HepG2 (cell line): Measurements from ENCODE around the gene PPP4R3A. TPM values are rescaled to one million over a fixed set of nuclear protein-coding genes. Genes with fewer than 3 reads are reported as not detected.

ENCODE experiments used
- AKNA ChIP-seq: sonication (generic); formaldehyde crosslinking; IDR thresholded peaks from 2 replicates; pipeline ENCODE4 v1.4.0; 2020; ENCODE audit warnings: missing genetic modification reagents, borderline replicate concordance
- CBX5 ChIP-seq: sonication (generic); formaldehyde crosslinking; IDR thresholded peaks from 2 replicates; pipeline ENCODE4 v1.4.0; 2020; ENCODE audit warnings: missing genetic modification reagents, borderline replicate concordance
- EED ChIP-seq: sonication (generic); formaldehyde crosslinking; IDR thresholded peaks from 2 replicates; pipeline ENCODE4 v1.5.0; 2020; ENCODE audit warnings: mild to moderate bottlenecking, missing genetic modification reagents
- FOSL1 ChIP-seq: sonication (generic); formaldehyde crosslinking; IDR thresholded peaks from 2 replicates; pipeline ENCODE4 v1.9.0; 2021; ENCODE audit warnings: missing genetic modification reagents, borderline replicate concordance
- HIC2 ChIP-seq: sonication (generic); formaldehyde crosslinking; IDR thresholded peaks from 2 replicates; pipeline ENCODE4 v1.9.0; 2022; ENCODE audit warnings: low read depth, missing genetic modification reagents
- MIER3 ChIP-seq: IDR thresholded peaks from 2 replicates; pipeline ENCODE4 v1.6.1; 2016; ENCODE audit warnings: missing compliant biosample characterization, borderline replicate concordance
- MZF1 ChIP-seq: sonication (generic); formaldehyde crosslinking; IDR thresholded peaks from 2 replicates; pipeline ENCODE4 v1.8.1; 2023; ENCODE audit warnings: mild to moderate bottlenecking, missing genetic modification reagents, borderline replicate concordance
- ONECUT2 ChIP-seq: sonication (generic); formaldehyde crosslinking; IDR thresholded peaks from 2 replicates; pipeline ENCODE4 v1.4.0; 2020; ENCODE audit warnings: missing genetic modification reagents
- TAF1 ChIP-seq: sonication (generic); formaldehyde crosslinking; IDR thresholded peaks from 2 replicates; pipeline ENCODE4 v1.4.0; 2020; ENCODE audit warnings: missing genetic modification reagents
- THAP7 ChIP-seq: sonication (generic); formaldehyde crosslinking; IDR thresholded peaks from 2 replicates; pipeline ENCODE4 v1.8.1; 2023; ENCODE audit warnings: mild to moderate bottlenecking, missing genetic modification reagents
- ZC3H4 ChIP-seq: sonication (generic); formaldehyde crosslinking; IDR thresholded peaks from 2 replicates; pipeline ENCODE4 v1.4.0; 2020; ENCODE audit warnings: missing genetic modification reagents, borderline replicate concordance
- ZNF136 ChIP-seq: sonication (generic); formaldehyde crosslinking; IDR thresholded peaks from 2 replicates; pipeline ENCODE4 v1.8.1; 2022; ENCODE audit warnings: low read depth, mild to moderate bottlenecking, moderate library complexity, missing genetic modification reagents
- ZNF275 ChIP-seq: sonication (generic); formaldehyde crosslinking; IDR thresholded peaks from 2 replicates; pipeline ENCODE4 v1.8.0; 2022; ENCODE audit warnings: missing genetic modification reagents, mild to moderate bottlenecking, inconsistent platforms, borderline replicate concordance
- ZNF431 ChIP-seq: sonication (generic); formaldehyde crosslinking; IDR thresholded peaks from 2 replicates; pipeline ENCODE4 v1.9.0; 2022; ENCODE audit warnings: missing genetic modification reagents, low read depth, mild to moderate bottlenecking, borderline replicate concordance
- ZNF569 ChIP-seq: sonication (generic); formaldehyde crosslinking; IDR thresholded peaks from 2 replicates; pipeline ENCODE4 v1.5.0; 2020; ENCODE audit warnings: mild to moderate bottlenecking, missing genetic modification reagents, moderate library complexity, borderline replicate concordance
- ZNF713 ChIP-seq: sonication (generic); formaldehyde crosslinking; IDR thresholded peaks from 2 replicates; pipeline ENCODE4 v1.4.0; 2020; ENCODE audit warnings: mild to moderate bottlenecking, missing genetic modification reagents
- ZNF879 ChIP-seq: sonication (generic); formaldehyde crosslinking; IDR thresholded peaks from 2 replicates; pipeline ENCODE4 v1.8.1; 2023; ENCODE audit warnings: missing genetic modification reagents
- ZSCAN22 ChIP-seq: sonication (generic); formaldehyde crosslinking; IDR thresholded peaks from 2 replicates; pipeline ENCODE4 v1.4.0; 2020; ENCODE audit warnings: mild to moderate bottlenecking, missing genetic modification reagents
- polyA plus RNA-seq, 8 experiments: library from polyadenylated mRNA; depleted of rRNA in 3 of 8; stranded (reverse) in 7 of 8; unstranded in 1 of 8; fragments of >200 nt; fragmentation: Illumina TruSeq in 4 of 8; extraction: Trizol in 4 of 8; gene quantifications; 2 replicates each; pipeline versions ENCODE4 v1.2.1 to v1.2.3, GENCODE V29; 2011 to 2016; ENCODE audit warnings: low read depth in 4 of 8, missing spikeins in 1 of 8, mixed read lengths in 1 of 8; ENCODE audit not compliant: insufficient read depth in 1 of 8
- total RNA-seq, 5 experiments: library from RNA; depleted of rRNA; stranded (reverse); fragments of >200 nt; fragmentation: Illumina TruSeq; extraction: Trizol; gene quantifications; 2 replicates each; pipeline ENCODE4 v1.2.3, GENCODE V29; 2016; ENCODE audit warnings: low read depth in 1 of 5
- TF ChIP-seq, protein P1 (sequence below): sonication (generic); formaldehyde crosslinking; IDR thresholded peaks from 2 replicates; pipeline ENCODE4 v1.8.0; 2022; ENCODE audit warnings: missing genetic modification reagents, mild to moderate bottlenecking, borderline replicate concordance

PPP4R3A gene
- total and polyA plus RNA-seq, 2 of the 13 experiments (the other 11 are each of a cell fraction or from before 2014, with no cell fraction given) = 22.5 to 57.4 TPM

DNA sequence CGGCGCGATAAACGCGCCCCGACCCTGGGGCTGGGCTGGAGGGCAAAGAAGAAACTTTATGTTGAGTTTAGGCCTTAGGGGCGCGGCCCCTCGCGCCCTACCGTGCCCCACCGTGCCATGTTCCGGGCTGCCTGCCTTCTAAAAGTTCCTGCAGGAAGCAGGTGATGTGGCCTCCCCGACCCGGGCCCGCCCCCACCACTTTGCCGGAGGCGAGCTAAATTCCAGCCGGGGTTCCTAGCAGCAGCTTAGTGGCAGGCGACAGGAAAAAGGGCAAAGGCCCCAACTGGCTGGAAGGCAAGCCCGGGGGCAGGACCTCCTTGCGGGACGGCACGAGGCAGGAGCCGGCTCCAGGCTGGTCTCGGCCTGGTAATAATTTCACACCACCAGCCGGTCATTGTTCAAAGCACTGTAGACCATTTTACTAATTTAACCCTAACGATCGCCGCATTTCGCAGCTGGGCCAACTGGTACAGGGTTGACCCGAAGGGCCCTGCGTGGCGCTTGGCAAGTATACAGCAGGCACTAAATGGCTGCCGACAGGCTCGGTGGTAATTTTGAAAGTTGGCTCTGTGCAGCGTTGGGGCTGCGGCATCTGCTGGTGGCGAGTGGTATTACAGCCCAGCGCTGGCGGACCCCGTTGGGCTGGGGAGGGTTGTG, 91.6 kb downstream of the PPP4R3A start (continued):
- TF ChIP-seq AKNA (CRISPR knock-in tag) (0 out of 2 replicates have a peak, but pooled peaks have one; percentile 16), ZNF431 (CRISPR knock-in tag) (peak; percentile 1; the same call in 1 of the 2 replicates), ZNF569 (CRISPR knock-in tag) (no peak), ZNF275 (CRISPR knock-in tag) (peak; percentile 66; the same call in 1 of the 2 replicates), ZNF136 (CRISPR knock-in tag) (0 out of 2 replicates have a peak, but pooled peaks have one; percentile 65), FOSL1 (CRISPR knock-in tag) (no peak), CBX5 (CRISPR knock-in tag) (no peak; the same call in 1 of the 2 replicates), MIER3 (CRISPR knock-in tag) (no peak), HIC2 (CRISPR knock-in tag) (no peak), ZNF879 (CRISPR knock-in tag) (no peak; the same call in 1 of the 2 replicates), ZSCAN22 (no peak), THAP7 (CRISPR knock-in tag) (no peak; the same call in 1 of the 2 replicates), TAF1 (no peak), ZC3H4 (CRISPR knock-in tag) (no peak; the same call in 1 of the 2 replicates), ONECUT2 (no peak), MZF1 (CRISPR knock-in tag) (peak; percentile 81; the same call in 1 of the 2 replicates), EED (CRISPR knock-in tag) (peak; percentile 85; the same call in 1 of the 2 replicates), ZNF713 (CRISPR knock-in tag) (0 out of 2 replicates have a peak, but pooled peaks have one; percentile 30)
- TF ChIP-seq, protein P1, sequence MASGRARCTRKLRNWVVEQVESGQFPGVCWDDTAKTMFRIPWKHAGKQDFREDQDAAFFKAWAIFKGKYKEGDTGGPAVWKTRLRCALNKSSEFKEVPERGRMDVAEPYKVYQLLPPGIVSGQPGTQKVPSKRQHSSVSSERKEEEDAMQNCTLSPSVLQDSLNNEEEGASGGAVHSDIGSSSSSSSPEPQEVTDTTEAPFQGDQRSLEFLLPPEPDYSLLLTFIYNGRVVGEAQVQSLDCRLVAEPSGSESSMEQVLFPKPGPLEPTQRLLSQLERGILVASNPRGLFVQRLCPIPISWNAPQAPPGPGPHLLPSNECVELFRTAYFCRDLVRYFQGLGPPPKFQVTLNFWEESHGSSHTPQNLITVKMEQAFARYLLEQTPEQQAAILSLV = no peak; the same call in 1 of the 2 replicates
